HG02970 (cell line): Measurements from ENCODE around the gene ARG2.

ENCODE experiments used
- ATAC-seq: cut with Tn5 transposase; IDR thresholded peaks from one replicate; pipeline ENCODE4 v1.9.1; 2021; ENCODE audit warnings: mild to moderate bottlenecking, moderate library complexity, moderate number of reproducible peaks; ENCODE audit not compliant: unreplicated experiment, low FRiP score

The ARG2 gene

GRCh38 chr14:67674480-67675218, 54.9 kb downstream of the ARG2 start, which contains the start of gene VTI1B:
VTI1B (minus strand) TSS chr14:67674632; CDS start chr14:67674489, 143 bp downstream.
- peak; percentile 71 for ATAC-seq

DNA sequence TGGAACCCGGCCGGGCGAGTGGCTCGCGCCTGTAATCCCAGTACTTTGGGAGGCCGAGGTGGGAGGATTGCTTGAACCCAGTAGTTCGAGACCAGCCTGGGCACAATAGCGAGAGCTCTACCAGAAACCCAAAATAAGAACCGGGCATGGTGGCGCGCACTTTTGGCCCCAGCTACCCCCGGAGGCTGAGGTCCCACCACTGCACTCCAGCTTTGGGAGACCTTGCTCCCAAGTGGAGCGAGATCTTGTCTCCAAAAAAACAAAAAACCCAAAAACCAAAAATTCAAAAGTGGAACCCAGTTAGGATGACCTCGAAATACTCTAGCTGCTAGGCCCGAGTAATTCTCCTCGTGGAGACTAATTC, 55.5 kb downstream of the ARG2 start:
- no peak for ATAC-seq

GRCh38 chr14:67679006-67679405, 59.3 kb downstream of the ARG2 start:
- ATAC-seq: no peak

- ATAC-seq: peak; percentile 63
Measured at GRCh38 chr14:67680121-67680602, 60.4 kb downstream of the ARG2 start.

- no peak for ATAC-seq
Measured at GRCh38 chr14:67680941-67681340, 61.2 kb downstream of the ARG2 start.

GRCh38 chr14:67683842-67684241, 64.1 kb downstream of the ARG2 start:
- no peak for ATAC-seq

DNA sequence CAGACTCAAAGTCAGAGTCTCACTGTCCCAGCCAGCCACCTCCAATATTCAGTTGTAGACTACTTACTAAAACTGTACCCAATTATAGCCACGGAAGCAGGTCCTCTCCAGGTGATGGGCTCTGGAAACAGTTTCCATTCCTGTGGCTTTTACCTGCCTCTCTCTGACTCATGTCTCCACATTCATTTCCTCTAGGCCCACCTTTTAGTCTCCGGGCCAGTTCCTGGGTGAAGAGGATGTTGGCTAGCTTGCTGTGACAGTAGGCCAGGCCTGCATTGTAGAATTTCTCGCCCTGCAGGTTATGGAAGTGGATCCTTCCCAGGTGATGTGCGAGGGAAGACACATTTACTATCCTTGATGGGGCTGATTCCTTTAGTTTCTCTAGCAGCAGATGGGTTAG, 70.3 kb downstream of the ARG2 start:
- ATAC-seq: no peak

GRCh38 chr14:67694791-67695393, 75.2 kb downstream of the ARG2 start:
- ATAC-seq: peak; percentile 60

DNA sequence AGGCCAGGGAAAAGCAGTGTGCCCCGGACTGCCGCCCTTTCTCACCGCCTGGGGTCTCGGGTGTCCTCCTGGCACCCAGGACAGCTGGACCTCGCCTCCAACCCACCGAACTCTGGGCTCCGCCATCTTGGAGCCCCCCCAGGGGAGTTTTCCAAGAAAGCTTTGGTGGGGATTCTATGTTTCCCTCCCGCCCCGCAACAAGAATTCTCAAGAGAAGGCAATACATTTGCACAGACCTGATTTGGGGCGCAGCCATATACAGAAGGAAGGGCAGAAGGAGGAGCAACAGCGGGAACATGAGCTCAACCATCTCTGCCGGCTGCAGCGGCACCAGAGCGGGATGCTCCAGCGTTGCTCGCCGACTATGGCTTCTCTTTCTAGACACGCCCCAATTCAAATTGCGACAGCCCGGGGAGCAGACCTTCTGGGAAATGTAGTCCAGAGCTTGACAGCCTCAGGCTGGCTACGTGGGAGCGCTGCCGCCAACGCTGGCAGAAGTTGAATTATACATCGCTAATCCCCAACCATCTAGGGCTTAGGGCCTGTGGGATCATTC, 75.8 kb downstream of the ARG2 start, which contains the start of gene RDH11:
Gene RDH11 (minus strand): TSS at position 371 of the 556 bp plus-strand sequence. CDS start 61 bp downstream, at position 310.
- peak; percentile 73 for ATAC-seq

DNA sequence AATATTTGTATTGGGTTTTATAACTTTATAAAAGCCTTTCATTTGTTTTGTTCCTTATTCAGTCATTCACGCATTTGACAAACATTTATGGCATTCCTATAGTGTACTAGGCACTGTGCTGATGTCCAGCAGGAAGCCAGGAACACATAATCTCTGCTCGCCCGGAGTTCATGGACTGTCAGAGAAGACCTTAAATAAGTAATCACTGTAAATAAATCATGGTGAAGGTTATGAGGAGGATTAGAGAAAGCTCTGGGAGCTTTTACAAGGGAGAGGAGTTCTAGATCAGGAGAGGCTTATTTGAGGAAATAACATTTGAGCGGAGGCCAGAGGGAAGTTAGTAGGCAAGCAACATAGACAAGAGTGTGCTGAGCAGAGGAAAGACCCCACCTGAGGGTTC, 77.3 kb downstream of the ARG2 start:
- ATAC-seq: no peak

DNA sequence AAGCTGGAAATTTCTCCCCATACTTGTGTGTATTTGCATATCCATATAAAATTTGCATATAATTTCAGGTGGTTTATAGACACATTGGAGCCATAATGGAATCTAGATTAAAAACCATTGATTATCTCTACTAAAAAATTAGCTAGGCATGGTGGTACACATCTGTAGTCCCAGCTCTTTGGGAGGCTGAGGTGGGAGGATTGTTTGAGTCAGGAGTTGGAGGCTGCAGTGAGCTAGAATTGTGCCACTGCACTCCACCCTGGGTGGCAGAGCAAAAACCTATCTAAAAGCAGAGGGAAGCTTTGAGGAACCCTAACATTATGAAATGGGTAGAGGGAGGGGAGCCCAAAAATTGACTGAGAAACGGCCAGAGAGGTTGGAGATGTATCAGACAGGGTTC, 78.5 kb downstream of the ARG2 start:
- no peak for ATAC-seq
